Mucosa of descending colon (tissue), 3 donors: ENCODE results near the gene RPP40. TPM values are rescaled to one million over a fixed set of nuclear protein-coding genes. Genes with fewer than 3 reads are reported as not detected.

ENCODE experiments used
- ATAC-seq: fragments of 200-7000 bp; cut with Tn5 transposase; one replicate; pipeline ENCODE4 v1.9.1; 2020; ENCODE audit warnings: mild to moderate bottlenecking, moderate library complexity
- DNase-seq, 3 donors: peaks; one replicate each; pipeline ENCODE4 v3.0.0-alpha.2; 2020
- H3K36me3 ChIP-seq: fragments of 200-600 bp; one replicate; pipeline ENCODE4 v1.8.0; 2021; ENCODE audit warnings: low read depth, mild to moderate bottlenecking
- H3K4me1 ChIP-seq: fragments of 200-600 bp; one replicate; pipeline ENCODE4 v1.8.0; 2021; ENCODE audit warnings: low read depth, mild to moderate bottlenecking
- H3K4me3 ChIP-seq: fragments of 200-600 bp; one replicate; pipeline ENCODE4 v1.8.0; 2021; ENCODE audit warnings: mild to moderate bottlenecking
- H3K9me3 ChIP-seq: fragments of 200-600 bp; one replicate; pipeline ENCODE4 v1.8.0; 2021; ENCODE audit warnings: mild to moderate bottlenecking
- intact Hi-C, 2 donors: fragments of 100-400 bp; cut with DNase I in 1 of 2; cut with micrococcal nuclease in 1 of 2; formaldehyde crosslinking; loops; one replicate each; pipeline versions ENCODE4 v1.11.0 to v1.11.1; 2022; cut with DNase I, micrococcal nuclease
- total RNA-seq, 3 donors: library from RNA; stranded (reverse); fragmentation: NEBNext Ultra II Directional in 2 of 3; extraction: Animal tissue kit (Norgen Biotek cat#: 25700) in 2 of 3; gene quantifications; one replicate each; pipeline versions ENCODE4 v1.2.1 to v1.2.4, GENCODE V29; 2021 to 2023
- TF ChIP-seq, protein P1 (sequence below): fragments of 200-600 bp; IDR thresholded peaks from one replicate; pipeline ENCODE4 v1.8.0; 2022; ENCODE audit warnings: antibody characterized with exemption, mild to moderate bottlenecking
- donor health status: DM: no; HTN: no; CAD: no; lungs with moderate emphysema.
- donor health status: DM: no; HTN: no; CAD: no.
- donor health status: DM: no; HTN: yes; CAD: no.

Gene RPP40
- total RNA-seq, 3 donors from 2014 or later = 3.4 to 5.6 (median 4.1) TPM

GRCh38 chr6:4950836-4951533 lies 52.9 kb downstream of the RPP40 start:
- intact Hi-C loops = no loop called here
- Histone ChIP-seq H3K4me1 (no peaks in the 10 kb centered on the region), H3K4me3 (no peak overlapping the region), H3K9me3 (no peaks in the 10 kb centered on the region), H3K36me3 (no peaks in the 10 kb centered on the region)
- ATAC-seq (no peak), DNase-seq (no peak)
- TF ChIP-seq, protein P1, sequence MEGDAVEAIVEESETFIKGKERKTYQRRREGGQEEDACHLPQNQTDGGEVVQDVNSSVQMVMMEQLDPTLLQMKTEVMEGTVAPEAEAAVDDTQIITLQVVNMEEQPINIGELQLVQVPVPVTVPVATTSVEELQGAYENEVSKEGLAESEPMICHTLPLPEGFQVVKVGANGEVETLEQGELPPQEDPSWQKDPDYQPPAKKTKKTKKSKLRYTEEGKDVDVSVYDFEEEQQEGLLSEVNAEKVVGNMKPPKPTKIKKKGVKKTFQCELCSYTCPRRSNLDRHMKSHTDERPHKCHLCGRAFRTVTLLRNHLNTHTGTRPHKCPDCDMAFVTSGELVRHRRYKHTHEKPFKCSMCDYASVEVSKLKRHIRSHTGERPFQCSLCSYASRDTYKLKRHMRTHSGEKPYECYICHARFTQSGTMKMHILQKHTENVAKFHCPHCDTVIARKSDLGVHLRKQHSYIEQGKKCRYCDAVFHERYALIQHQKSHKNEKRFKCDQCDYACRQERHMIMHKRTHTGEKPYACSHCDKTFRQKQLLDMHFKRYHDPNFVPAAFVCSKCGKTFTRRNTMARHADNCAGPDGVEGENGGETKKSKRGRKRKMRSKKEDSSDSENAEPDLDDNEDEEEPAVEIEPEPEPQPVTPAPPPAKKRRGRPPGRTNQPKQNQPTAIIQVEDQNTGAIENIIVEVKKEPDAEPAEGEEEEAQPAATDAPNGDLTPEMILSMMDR = no peak

- no peak for DNase-seq
- Histone ChIP-seq H3K9me3 (no peaks in the 10 kb centered on the region), H3K4me1 (no peaks in the 10 kb centered on the region), H3K4me3 (no peak overlapping the region), H3K36me3 (no peaks in the 10 kb centered on the region)
- TF ChIP-seq, protein P1 = no peak
- intact Hi-C loops = no loop called here
- no peak for ATAC-seq
These were observed 53.8 kb downstream of the RPP40 start for GRCh38 chr6:4950076-4950475.

- no peak for DNase-seq
- Histone ChIP-seq H3K4me1 (no peaks in the 10 kb centered on the region), H3K36me3 (no peaks in the 10 kb centered on the region), H3K4me3 (no peak overlapping the region), H3K9me3 (no peaks in the 10 kb centered on the region)
- TF ChIP-seq, protein P1 = no peak
- no peak for ATAC-seq
- intact Hi-C loops = no loop called here
These were observed 54.9 kb downstream of the RPP40 start for GRCh38 chr6:4948781-4949450.

GRCh38 chr6:4947716-4948115 lies 56.1 kb downstream of the RPP40 start:
- ATAC-seq (no peak), DNase-seq (no peak)
- intact Hi-C loops = no loop called here
- Histone ChIP-seq H3K9me3 (no peaks in the 10 kb centered on the region), H3K4me3 (no peak overlapping the region), H3K36me3 (no peaks in the 10 kb centered on the region), H3K4me1 (peaks cover 4% of the 10 kb centered on the region)
- TF ChIP-seq, protein P1 = no peak

- no peak for ATAC-seq
- no peak overlapping the region for H3K4me3 ChIP-seq
- intact Hi-C loops = no loop called here
- no peaks in the 10 kb centered on the region for H3K9me3 ChIP-seq
- DNase-seq = no peak
- H3K4me1 ChIP-seq = peaks cover 13% of the 10 kb centered on the region
- H3K36me3 ChIP-seq = no peaks in the 10 kb centered on the region
- TF ChIP-seq, protein P1 = no peak
These were observed 57.3 kb downstream of the RPP40 start for GRCh38 chr6:4946521-4946920.

Other genes with a start within 250 kb of the RPP40 start
- gene CDYL, start 227.6 kb downstream of the RPP40 start, total RNA-seq = 10 to 100 TPM; 58.9 to 74.9 (median 71.9) TPM
- 1 to 10 TPM in 1 of 3 donors, under 1 TPM in 2; 0.46 to 2.8 (median 0.55) TPM for gene PPP1R3G, start 81.3 kb upstream of the RPP40 start, total RNA-seq